Adipocyte (in vitro differentiated cells): ENCODE data around the gene DSG1.

Experiments used
- DNase-seq: peaks from one replicate; pipeline ENCODE4 v3.0.0-alpha.2; 2015; ENCODE audit warnings: low read depth
- H3K27me3 ChIP-seq: replicated peaks from 2 replicates; pipeline ENCODE4 v1.7.0; 2013; ENCODE audit warnings: mild to moderate bottlenecking, low read length, moderate library complexity; ENCODE audit not compliant: control insufficient read depth, insufficient read depth
- H3K36me3 ChIP-seq: 2 replicates; pipeline ENCODE4 v1.7.0; 2013; ENCODE audit warnings: low read length, mild to moderate bottlenecking, moderate library complexity; ENCODE audit not compliant: control insufficient read depth, insufficient read depth, severe bottlenecking
- H3K4me1 ChIP-seq: 2 replicates; pipeline ENCODE4 v1.7.0; 2013; ENCODE audit warnings: mild to moderate bottlenecking, low read length, moderate library complexity; ENCODE audit not compliant: control insufficient read depth, insufficient read depth
- H3K4me3 ChIP-seq: 2 replicates; pipeline ENCODE4 v1.7.0; 2013; ENCODE audit warnings: mild to moderate bottlenecking, low read length, moderate library complexity
- H3K9ac ChIP-seq: 2 replicates; pipeline ENCODE4 v1.7.0; 2013; ENCODE audit warnings: mild to moderate bottlenecking, low read length, moderate library complexity
- H3K9me3 ChIP-seq: 2 replicates; pipeline ENCODE4 v1.7.0; 2013; ENCODE audit warnings: mild to moderate bottlenecking, low read length, moderate library complexity; ENCODE audit not compliant: control insufficient read depth

DSG1 gene

GRCh38 chr18:31396796-31397612 lies 79.0 kb downstream of the DSG1 start:
- DNase-seq: no peak
- no peaks in the 10 kb centered on the region for H3K36me3 ChIP-seq

GRCh38 chr18:31398191-31398590 lies 80.2 kb downstream of the DSG1 start:
- Histone ChIP-seq H3K9me3 (no peaks in the 10 kb centered on the region), H3K9ac (no peak overlapping the region), H3K36me3 (no peaks in the 10 kb centered on the region), H3K4me3 (no peak overlapping the region), H3K27me3 (peaks cover 33% of the 10 kb centered on the region), H3K4me1 (peaks cover 4% of the 10 kb centered on the region)
- DNase-seq: no peak

More at GRCh38 chr18:31396796-31397612, 79.0 kb downstream of the DSG1 start:
- H3K9me3 ChIP-seq: no peaks in the 10 kb centered on the region
- peaks cover 4% of the 10 kb centered on the region for H3K4me1 ChIP-seq
- H3K4me3 ChIP-seq: no peak overlapping the region
- peaks cover 27% of the 10 kb centered on the region for H3K27me3 ChIP-seq
- H3K9ac ChIP-seq: no peak overlapping the region

- Histone ChIP-seq H3K9me3 (no peaks in the 10 kb centered on the region), H3K27me3 (peaks cover 39% of the 10 kb centered on the region), H3K4me3 (no peak overlapping the region), H3K9ac (no peak overlapping the region), H3K36me3 (no peaks in the 10 kb centered on the region), H3K4me1 (peaks cover 4% of the 10 kb centered on the region)
- no peak for DNase-seq
These were observed 81.5 kb downstream of the DSG1 start for GRCh38 chr18:31399306-31400032.

- Histone ChIP-seq H3K36me3 (no peaks in the 10 kb centered on the region), H3K9me3 (no peaks in the 10 kb centered on the region), H3K4me3 (no peak overlapping the region), H3K27me3 (peaks cover 39% of the 10 kb centered on the region), H3K9ac (no peak overlapping the region), H3K4me1 (peaks cover 4% of the 10 kb centered on the region)
- no peak for DNase-seq
These were observed 83.4 kb downstream of the DSG1 start for GRCh38 chr18:31401156-31402025.

GRCh38 chr18:31402026-31402373 lies 84.0 kb downstream of the DSG1 start:
- H3K36me3 ChIP-seq: no peaks in the 10 kb centered on the region
- H3K4me1 ChIP-seq: peaks cover 4% of the 10 kb centered on the region
- peaks cover 39% of the 10 kb centered on the region for H3K27me3 ChIP-seq
- H3K4me3 ChIP-seq: no peak overlapping the region
- H3K9me3 ChIP-seq: no peaks in the 10 kb centered on the region
- H3K9ac ChIP-seq: no peak overlapping the region
- DNase-seq: no peak

- H3K4me3 ChIP-seq: no peak overlapping the region
- peaks cover 36% of the 10 kb centered on the region for H3K27me3 ChIP-seq
- H3K9ac ChIP-seq: no peak overlapping the region
- H3K4me1 ChIP-seq: peaks cover 4% of the 10 kb centered on the region
- H3K36me3 ChIP-seq: no peaks in the 10 kb centered on the region
- no peak for DNase-seq
- H3K9me3 ChIP-seq: no peaks in the 10 kb centered on the region
These were observed 85.4 kb downstream of the DSG1 start for GRCh38 chr18:31403409-31403808.
